ENCODE measurements around the gene SLCO3A1. TPM values are rescaled to one million over a fixed set of nuclear protein-coding genes. Genes with fewer than 3 reads are reported as not detected.

SLCO3A1 gene
- total and polyA plus RNA-seq, 12 donors = 1.8 to 26.6 (median 17.2) TPM

- Histone ChIP-seq H3K9me3 (replicated peaks in 1 of 3) (no peaks in the 10 kb centered on the region), H3K4me3 (no peak overlapping the region), H3K27ac (peak overlapping the region in 1 of 5 donors; percentile 90), H3K36me3 (replicated peaks in 1 of 2) (no peaks in the 10 kb centered on the region), H3K27me3 (no peaks in the 10 kb centered on the region), H3K4me1 (replicated peaks in 1 of 2) (peaks cover 6 to 23% of the 10 kb centered on the region in 2 donors)
- TF ChIP-seq POLR2A (IDR thresholded peaks at IDR 0.05) (no peak), CTCF (IDR thresholded peaks at IDR 0.05) (no peak)
- DNase-seq = no peak
- WGBS, 4 donors = 80 to 96% (median 84%) methylated on average over 6 of the region's 6 CpGs
- intact Hi-C loops (cut with DNase I) = no loop called here
Observed at GRCh38 chr15:92012881-92013280, 159.4 kb downstream of the SLCO3A1 start.

GRCh38 chr15:92014281-92015030, 160.9 kb downstream of the SLCO3A1 start:
- H3K36me3 ChIP-seq (replicated peaks in 1 of 2) = no peaks in the 10 kb centered on the region
- H3K4me3 ChIP-seq = no peak overlapping the region
- TF ChIP-seq POLR2A (IDR thresholded peaks at IDR 0.05) (no peak), CTCF (IDR thresholded peaks at IDR 0.05) (no peak)
- H3K27ac ChIP-seq = no peak overlapping the region
- no peak for DNase-seq
- no peaks in the 10 kb centered on the region for H3K9me3 ChIP-seq (replicated peaks in 1 of 3)
- H3K4me1 ChIP-seq (replicated peaks in 1 of 2) = peaks cover 0 to 10% of the 10 kb centered on the region in 2 donors
- WGBS, 4 donors = 78 to 85% (median 81%) methylated on average over 6 of the region's 6 CpGs
- H3K27me3 ChIP-seq = no peaks in the 10 kb centered on the region
- intact Hi-C loops (cut with DNase I) = no loop called here

- peaks cover 0 to 1% of the 10 kb centered on the region in 2 donors for H3K4me1 ChIP-seq (replicated peaks in 1 of 2)
- H3K9me3 ChIP-seq (replicated peaks in 1 of 3) = no peaks in the 10 kb centered on the region
- WGBS, 4 donors = 86 to 91% (median 89%) methylated on average over 10 of the region's 10 CpGs
- H3K27me3 ChIP-seq = no peaks in the 10 kb centered on the region
- H3K36me3 ChIP-seq (replicated peaks in 1 of 2) = no peaks in the 10 kb centered on the region
- no peak overlapping the region for H3K4me3 ChIP-seq
- intact Hi-C loops (cut with DNase I) = no loop called here
- no peak for TF ChIP-seq POLR2A (IDR thresholded peaks at IDR 0.05)
- DNase-seq = no peak
- no peak overlapping the region for H3K27ac ChIP-seq
Observed at GRCh38 chr15:92017882-92018534, 164.5 kb downstream of the SLCO3A1 start.

GRCh38 chr15:92018535-92019239, 165.2 kb downstream of the SLCO3A1 start:
- H3K4me3 ChIP-seq = no peak overlapping the region
- H3K4me1 ChIP-seq (replicated peaks in 1 of 2) = no peaks in the 10 kb centered on the region
- no peak for DNase-seq
- intact Hi-C loops (cut with DNase I) = no loop called here
- H3K27me3 ChIP-seq = no peaks in the 10 kb centered on the region
- H3K36me3 ChIP-seq (replicated peaks in 1 of 2) = no peaks in the 10 kb centered on the region
- H3K9me3 ChIP-seq (replicated peaks in 1 of 3) = no peaks in the 10 kb centered on the region
- WGBS, 4 donors = 87 to 98% (median 92%) methylated on average over 9 to 13 of the region's 13 CpGs
- H3K27ac ChIP-seq = no peak overlapping the region
- TF ChIP-seq CTCF (IDR thresholded peaks at IDR 0.05) (no peak), POLR2A (IDR thresholded peaks at IDR 0.05) (no peak)

Measured in adrenal gland (tissue), 12 donors.